ENCODE measurements around the gene PRSS58. TPM values are rescaled to one million over a fixed set of nuclear protein-coding genes. Genes with fewer than 3 reads are reported as not detected.
A peak's percentile ranks its signal among the peaks of the same experiment; 100 is the strongest.

Gene PRSS58
- total and polyA plus RNA-seq, 2 of the 8 experiments (the other 6 are each of a cell fraction or from before 2014, with no cell fraction given) = not detected

GRCh38 chr7:142298627-142299026 lies 40.8 kb upstream of the PRSS58 start:
- Histone ChIP-seq H3K9ac (replicated peaks in 1 of 4; ENCODE audit: extremely low read depth in 1 of 4, low read depth in 3 of 4, low read length in 3 of 4) (no peak overlapping the region), H2AK5ac (ENCODE audit: low read depth, low read length) (no peak overlapping the region), H3K23me2 (ENCODE audit: low read depth, low read length) (no peaks in the 10 kb centered on the region), H3K4ac (replicated peaks; ENCODE audit: insufficient read length, low read depth, low read length) (no peak overlapping the region), H3K23ac (ENCODE audit: insufficient read length) (no peak overlapping the region), H3K79me2 (ENCODE audit: control insufficient read depth in 1 of 2, insufficient read depth in 2 of 2, low read length in 2 of 2) (no peaks in the 10 kb centered on the region), H4K20me1 (replicated peaks in 1 of 2; ENCODE audit: control insufficient read depth in 1 of 2, insufficient read depth in 2 of 2, low read length in 2 of 2) (no peaks in the 10 kb centered on the region), H3K4me1 (replicated peaks in 1 of 4; ENCODE audit: control insufficient read depth in 3 of 4, insufficient read depth in 4 of 4, low read length in 3 of 4) (no peaks in the 10 kb centered on the region), H4K91ac (replicated peaks; ENCODE audit: insufficient read length, low read length) (no peak overlapping the region), H2BK20ac (ENCODE audit: low read length) (no peak overlapping the region), H2BK12ac (ENCODE audit: low read depth, low read length) (peak overlapping the region; percentile 70), H4K8ac (ENCODE audit: extremely low read depth, insufficient read depth, low read length) (no peak overlapping the region), H2BK15ac (ENCODE audit: low read length) (no peak overlapping the region), H4K5ac (ENCODE audit: insufficient read length, low read depth, low read length) (no peak overlapping the region), H3K4me2 (ENCODE audit: insufficient read depth in 1 of 2, low read depth in 2 of 2, low read length in 2 of 2) (no peak overlapping the region), H3K18ac (ENCODE audit: extremely low read depth, low read length) (no peak overlapping the region), H2BK5ac (ENCODE audit: low read depth, low read length) (no peak overlapping the region), H2AFZ (ENCODE audit: low read length) (no peak overlapping the region), H2BK120ac (replicated peaks; ENCODE audit: low read depth, low read length) (no peak overlapping the region), H3K27me3 (replicated peaks in 1 of 4; ENCODE audit: control insufficient read depth in 3 of 4, extremely low read depth in 1 of 4, insufficient read depth in 3 of 4, low read length in 3 of 4) (peaks cover 0 to 9% (median 4%) of the 10 kb centered on the region in 4 experiments; a peak in 3 of 7 replicates), H3K36me3 (ENCODE audit: control insufficient read depth in 2 of 4, insufficient read depth in 4 of 4, low read length in 3 of 4) (no peaks in the 10 kb centered on the region; a peak in 1 of 8 replicates), H3K14ac (ENCODE audit: insufficient read length) (no peak overlapping the region), H3K27ac (ENCODE audit: low read depth, low read length) (no peak overlapping the region), H3K56ac (replicated peaks; ENCODE audit: insufficient read length, low read depth, low read length) (no peak overlapping the region), H3K79me1 (ENCODE audit: low read depth, low read length) (no peaks in the 10 kb centered on the region), H3K9me3 (ENCODE audit: insufficient read depth in 2 of 2, low read depth in 1 of 2, low read length in 1 of 2) (no peaks in the 10 kb centered on the region), H3K4me3 (ENCODE audit: extremely low read depth in 1 of 4, insufficient read depth in 2 of 4, low read depth in 3 of 4, low read length in 4 of 4) (no peak overlapping the region)
- 93% methylated on average over 5 of the region's 5 CpGs; no CpG with 5 or more reads in 1 of the 2 experiments for WGBS, 2 experiments (ENCODE audit: extremely low coverage in 1 of 2, insufficient coverage in 1 of 2, insufficient read length in 1 of 2, insufficient replicate concordance in 2 of 2, low coverage in 1 of 2, low lambda C conversion rate in 2 of 2, missing lambda C conversion rate in 1 of 2)
- FAIRE-seq (no peak), DNase-seq (ENCODE audit: low read depth in 1 of 2, low spot score in 2 of 2) (no peak)
- CTCF ChIA-PET (ENCODE audit: partially characterized antibody) = interaction anchor here (0.7 to 12.6 kb wide), 31 partner anchors 9 to 520 kb away, joined by 3 to 302 read pairs (median 4); no protein-coding TSS in a partner anchor
- POLR2A ChIA-PET (ENCODE audit: partially characterized antibody) = interaction anchor here (0.5 kb wide), 1 partner anchor 744 kb away, joined by 3 read pairs; no protein-coding TSS in a partner anchor
- TF ChIP-seq TAF7 (optimal IDR thresholded peaks at IDR 0.05; ENCODE audit: borderline replicate concordance, low read depth, low read length) (no peak), SP2 (IDR thresholded peaks at IDR 0.05; ENCODE audit: low read length) (no peak), POLR2AphosphoS5 (IDR thresholded peaks at IDR 0.05; ENCODE audit: low read depth, low read length) (no peak), CBX5 (IDR thresholded peaks at IDR 0.05; ENCODE audit: low read depth, low read length) (no peak), RNF2 (IDR thresholded peaks at IDR 0.05; ENCODE audit: borderline replicate concordance, low read depth, low read length, missing control alignments, poor library complexity, severe bottlenecking) (no peak), ASH2L (IDR thresholded peaks at IDR 0.05; ENCODE audit: low read length) (no peak), POLR2A (IDR thresholded peaks at IDR 0.05; ENCODE audit: control extremely low read depth in 1 of 2, low read depth in 2 of 2, low read length in 2 of 2) (no peak), MAFK (IDR thresholded peaks at IDR 0.05; ENCODE audit: low read depth, low read length) (no peak), RBBP5 (IDR thresholded peaks at IDR 0.05; ENCODE audit: borderline replicate concordance, low read depth, low read length) (no peak), SP1 (IDR thresholded peaks at IDR 0.05; ENCODE audit: low read depth, low read length) (no peak), CBX8 (IDR thresholded peaks at IDR 0.05; ENCODE audit: borderline replicate concordance, low read depth, low read length) (no peak), YY1 (IDR thresholded peaks at IDR 0.05; ENCODE audit: low read depth, low read length) (no peak), BACH1 (IDR thresholded peaks at IDR 0.05; ENCODE audit: low read length) (no peak), MAX (IDR thresholded peaks at IDR 0.05) (no peak), RXRA (IDR thresholded peaks at IDR 0.05; ENCODE audit: insufficient read depth, low read depth, low read length) (no peak), TCF12 (IDR thresholded peaks at IDR 0.05; ENCODE audit: low read depth, low read length) (no peak)
